GM18526 (cell line): ENCODE measurements around the gene NEGR1.

Experiments
- POLR2A ChIP-seq: IDR thresholded peaks from 3 replicates; pipeline ENCODE4 v1.6.1; 2011; ENCODE audit not compliant: insufficient read length; ENCODE audit errors: extremely low read depth

NEGR1 gene

GRCh38 chr1:71829346-71829745 lies 453.0 kb downstream of the NEGR1 start:
- TF ChIP-seq POLR2A = no peak

- no peak for TF ChIP-seq POLR2A
These were observed 453.8 kb downstream of the NEGR1 start for GRCh38 chr1:71828431-71829012.

GRCh38 chr1:71823708-71824305 lies 458.5 kb downstream of the NEGR1 start:
- TF ChIP-seq POLR2A = no peak

- no peak for TF ChIP-seq POLR2A
These were observed 465.3 kb downstream of the NEGR1 start for GRCh38 chr1:71817028-71817427.

GRCh38 chr1:71809085-71809484 lies 473.3 kb downstream of the NEGR1 start:
- TF ChIP-seq POLR2A = no peak

- TF ChIP-seq POLR2A = no peak
These were observed 478.2 kb downstream of the NEGR1 start for GRCh38 chr1:71804140-71804539.

GRCh38 chr1:71796006-71796405 lies 486.3 kb downstream of the NEGR1 start:
- TF ChIP-seq POLR2A = no peak

GRCh38 chr1:71792264-71792663 lies 490.1 kb downstream of the NEGR1 start:
- no peak for TF ChIP-seq POLR2A

GRCh38 chr1:71788113-71788512 lies 494.2 kb downstream of the NEGR1 start:
- TF ChIP-seq POLR2A = no peak

- no peak for TF ChIP-seq POLR2A
These were observed 494.6 kb downstream of the NEGR1 start for GRCh38 chr1:71787699-71788098.

GRCh38 chr1:71786218-71786617 lies 496.1 kb downstream of the NEGR1 start:
- TF ChIP-seq POLR2A = no peak

- no peak for TF ChIP-seq POLR2A
These were observed 496.9 kb downstream of the NEGR1 start for GRCh38 chr1:71785450-71785849.

GRCh38 chr1:71785000-71785399 lies 497.3 kb downstream of the NEGR1 start:
- no peak for TF ChIP-seq POLR2A

- TF ChIP-seq POLR2A = no peak
These were observed 498.1 kb downstream of the NEGR1 start for GRCh38 chr1:71784241-71784640.

- no peak for TF ChIP-seq POLR2A
These were observed 499.3 kb downstream of the NEGR1 start for GRCh38 chr1:71783071-71783470.

- TF ChIP-seq POLR2A = no peak
These were observed 500.9 kb downstream of the NEGR1 start for GRCh38 chr1:71781450-71781849.

- no peak for TF ChIP-seq POLR2A
These were observed 501.7 kb downstream of the NEGR1 start for GRCh38 chr1:71780681-71781080.
